Ishikawa (cell line): ENCODE measurements around the gene KCTD2.
A peak's percentile ranks its signal among the peaks of the same experiment; 100 is the strongest.

Experiments used
- CREB1 ChIP-seq: IDR thresholded peaks from 2 replicates; pipeline ENCODE4 v1.6.1; 2012; ENCODE audit warnings: low read depth
- EGR1 ChIP-seq: IDR thresholded peaks from 2 replicates; pipeline ENCODE4 v1.6.1; 2012
- EP300 ChIP-seq: IDR thresholded peaks from 2 replicates; pipeline ENCODE4 v1.6.1; 2012; ENCODE audit warnings: borderline replicate concordance
- FOXM1 ChIP-seq: IDR thresholded peaks from 2 replicates; pipeline ENCODE4 v1.6.1; 2012; ENCODE audit warnings: low read depth, borderline replicate concordance
- RAD21 ChIP-seq: IDR thresholded peaks from 2 replicates; pipeline ENCODE4 v1.6.1; 2012; ENCODE audit warnings: low read depth
- REST ChIP-seq: IDR thresholded peaks from 2 replicates; pipeline ENCODE4 v1.6.1; 2012; ENCODE audit warnings: low read depth, mild to moderate bottlenecking
- TCF12 ChIP-seq: IDR thresholded peaks from 2 replicates; pipeline ENCODE4 v1.6.1; 2012; ENCODE audit warnings: low read depth
- ZBTB7A ChIP-seq: IDR thresholded peaks from 2 replicates; pipeline ENCODE4 v1.6.1; 2012; ENCODE audit warnings: low read depth

The KCTD2 gene

GRCh38 chr17:75113798-75114551 lies 67.0 kb downstream of the KCTD2 start:
- TF ChIP-seq FOXM1 (no peak), RAD21 (peak; percentile 95)

- TF ChIP-seq REST (no peak), CREB1 (no peak), TCF12 (no peak), RAD21 (no peak), ZBTB7A (no peak), EP300 (no peak), EGR1 (no peak)
These were observed 67.7 kb downstream of the KCTD2 start for GRCh38 chr17:75114552-75115314.
